MG63 (cell line): ENCODE measurements around the gene PRKN. TPM values are rescaled to one million over a fixed set of nuclear protein-coding genes. Genes with fewer than 3 reads are reported as not detected.

Source experiments
- DNase-seq: peaks from one replicate; pipeline ENCODE4 v3.0.0-alpha.2; 2020
- H3K27me3 ChIP-seq: fragments of 250-450 bp; sonication (Bioruptor Pico); 2 replicates; pipeline ENCODE4 v1.5.1; 2020; ENCODE audit warnings: mild to moderate bottlenecking, moderate library complexity
- H3K36me3 ChIP-seq: fragments of 250-450 bp; sonication (Bioruptor Pico); 2 replicates; pipeline ENCODE4 v1.5.1; 2020; ENCODE audit warnings: mild to moderate bottlenecking, moderate library complexity
- H3K4me3 ChIP-seq: fragments of 250-450 bp; sonication (Bioruptor Pico); 2 replicates; pipeline ENCODE4 v1.5.1; 2020; ENCODE audit warnings: mild to moderate bottlenecking, moderate library complexity
- H3K9me3 ChIP-seq: fragments of 250-450 bp; sonication (Bioruptor Pico); 2 replicates; pipeline ENCODE4 v1.5.1; 2020; ENCODE audit warnings: mild to moderate bottlenecking, moderate library complexity
- total RNA-seq: library from RNA; depleted of rRNA; stranded (reverse); fragments of >200 nt; shearing (Covaris generic); gene quantifications from 2 replicates; pipeline ENCODE4 v1.2.3, GENCODE V29; 2014; ENCODE audit warnings: low replicate concordance

PRKN gene
- total RNA-seq, 1 experiment from 2014 or later: not detected

GRCh38 chr6:162315291-162315690, 412.3 kb downstream of the PRKN start:
- no peaks in the 10 kb centered on the region for H3K36me3 ChIP-seq
- no peaks in the 10 kb centered on the region for H3K27me3 ChIP-seq
- no peaks in the 10 kb centered on the region for H3K9me3 ChIP-seq
- no peak for DNase-seq
- H3K4me3 ChIP-seq: no peak overlapping the region

GRCh38 chr6:162313922-162314660, 413.5 kb downstream of the PRKN start:
- Histone ChIP-seq H3K36me3 (no peaks in the 10 kb centered on the region), H3K4me3 (no peak overlapping the region), H3K9me3 (no peaks in the 10 kb centered on the region), H3K27me3 (no peaks in the 10 kb centered on the region)
- DNase-seq: peak; percentile 15

- no peaks in the 10 kb centered on the region for H3K27me3 ChIP-seq
Measured at GRCh38 chr6:162307865-162308264, 419.7 kb downstream of the PRKN start.

GRCh38 chr6:162306616-162307015, 420.9 kb downstream of the PRKN start:
- H3K27me3 ChIP-seq: no peaks in the 10 kb centered on the region
- H3K9me3 ChIP-seq: no peaks in the 10 kb centered on the region
- H3K4me3 ChIP-seq: no peak overlapping the region
- no peak for DNase-seq
- no peaks in the 10 kb centered on the region for H3K36me3 ChIP-seq

More at GRCh38 chr6:162307865-162308264, 419.7 kb downstream of the PRKN start:
- no peaks in the 10 kb centered on the region for H3K36me3 ChIP-seq
- no peak for DNase-seq
- no peak overlapping the region for H3K4me3 ChIP-seq
- no peaks in the 10 kb centered on the region for H3K9me3 ChIP-seq

GRCh38 chr6:162301128-162301527, 426.4 kb downstream of the PRKN start:
- H3K27me3 ChIP-seq: no peaks in the 10 kb centered on the region
- H3K9me3 ChIP-seq: no peaks in the 10 kb centered on the region
- no peak for DNase-seq
- H3K36me3 ChIP-seq: no peaks in the 10 kb centered on the region
- no peak overlapping the region for H3K4me3 ChIP-seq

- H3K27me3 ChIP-seq: no peaks in the 10 kb centered on the region
- H3K9me3 ChIP-seq: no peaks in the 10 kb centered on the region
- DNase-seq: no peak
- no peaks in the 10 kb centered on the region for H3K36me3 ChIP-seq
- H3K4me3 ChIP-seq: no peak overlapping the region
Measured at GRCh38 chr6:162294029-162294428, 433.5 kb downstream of the PRKN start.

- no peak for DNase-seq
- no peaks in the 10 kb centered on the region for H3K27me3 ChIP-seq
- no peaks in the 10 kb centered on the region for H3K9me3 ChIP-seq
- H3K4me3 ChIP-seq: no peak overlapping the region
- H3K36me3 ChIP-seq: no peaks in the 10 kb centered on the region
Measured at GRCh38 chr6:162292915-162293314, 434.7 kb downstream of the PRKN start.

GRCh38 chr6:162290846-162291465, 436.6 kb downstream of the PRKN start:
- Histone ChIP-seq H3K4me3 (no peak overlapping the region), H3K27me3 (no peaks in the 10 kb centered on the region), H3K9me3 (no peaks in the 10 kb centered on the region), H3K36me3 (no peaks in the 10 kb centered on the region)
- no peak for DNase-seq

- H3K27me3 ChIP-seq: no peaks in the 10 kb centered on the region
- H3K9me3 ChIP-seq: no peaks in the 10 kb centered on the region
- DNase-seq: no peak
- no peak overlapping the region for H3K4me3 ChIP-seq
- no peaks in the 10 kb centered on the region for H3K36me3 ChIP-seq
Measured at GRCh38 chr6:162289972-162290371, 437.6 kb downstream of the PRKN start.

- Histone ChIP-seq H3K9me3 (no peaks in the 10 kb centered on the region), H3K36me3 (no peaks in the 10 kb centered on the region), H3K4me3 (no peak overlapping the region), H3K27me3 (no peaks in the 10 kb centered on the region)
- no peak for DNase-seq
Measured at GRCh38 chr6:162273986-162274385, 453.6 kb downstream of the PRKN start.

GRCh38 chr6:162271922-162272321, 455.6 kb downstream of the PRKN start:
- H3K9me3 ChIP-seq: no peaks in the 10 kb centered on the region
- DNase-seq: no peak
- H3K36me3 ChIP-seq: no peaks in the 10 kb centered on the region
- H3K4me3 ChIP-seq: no peak overlapping the region
- H3K27me3 ChIP-seq: no peaks in the 10 kb centered on the region

- H3K4me3 ChIP-seq: no peak overlapping the region
- no peaks in the 10 kb centered on the region for H3K27me3 ChIP-seq
Measured at GRCh38 chr6:162270966-162271365, 456.6 kb downstream of the PRKN start.

GRCh38 chr6:162267641-162268040, 459.9 kb downstream of the PRKN start:
- no peaks in the 10 kb centered on the region for H3K9me3 ChIP-seq
- H3K36me3 ChIP-seq: no peaks in the 10 kb centered on the region
- H3K4me3 ChIP-seq: no peak overlapping the region
- no peak for DNase-seq
- no peaks in the 10 kb centered on the region for H3K27me3 ChIP-seq

More at GRCh38 chr6:162270966-162271365, 456.6 kb downstream of the PRKN start:
- no peaks in the 10 kb centered on the region for H3K36me3 ChIP-seq
- no peak for DNase-seq
- no peaks in the 10 kb centered on the region for H3K9me3 ChIP-seq

GRCh38 chr6:162267126-162267525, 460.4 kb downstream of the PRKN start:
- DNase-seq: no peak

GRCh38 chr6:162264581-162264980, 463.0 kb downstream of the PRKN start:
- Histone ChIP-seq H3K36me3 (no peaks in the 10 kb centered on the region), H3K4me3 (no peak overlapping the region), H3K27me3 (no peaks in the 10 kb centered on the region), H3K9me3 (no peaks in the 10 kb centered on the region)
- no peak for DNase-seq

More at GRCh38 chr6:162267126-162267525, 460.4 kb downstream of the PRKN start:
- H3K27me3 ChIP-seq: no peaks in the 10 kb centered on the region
- H3K36me3 ChIP-seq: no peaks in the 10 kb centered on the region
- no peak overlapping the region for H3K4me3 ChIP-seq
- no peaks in the 10 kb centered on the region for H3K9me3 ChIP-seq

- Histone ChIP-seq H3K4me3 (no peak overlapping the region), H3K36me3 (no peaks in the 10 kb centered on the region), H3K27me3 (no peaks in the 10 kb centered on the region), H3K9me3 (no peaks in the 10 kb centered on the region)
- no peak for DNase-seq
Measured at GRCh38 chr6:162262466-162263196, 464.9 kb downstream of the PRKN start.

- Histone ChIP-seq H3K4me3 (no peak overlapping the region), H3K9me3 (no peaks in the 10 kb centered on the region), H3K36me3 (no peaks in the 10 kb centered on the region), H3K27me3 (no peaks in the 10 kb centered on the region)
- DNase-seq: no peak
Measured at GRCh38 chr6:162261598-162261997, 466.0 kb downstream of the PRKN start.
